HCT116 (cell line): Measurements from ENCODE around the gene ZNF585A. TPM values are rescaled to one million over a fixed set of nuclear protein-coding genes. Genes with fewer than 3 reads are reported as not detected.
"Not testable (repeated sequence)": the region's sequence is repeated elsewhere in the genome, so short reads cannot be mapped to it uniquely, and the experiment has no call there.

ENCODE experiments used
- ATAC-seq: fragments of 200-7000 bp; cut with Tn5 transposase; 2 replicates; pipeline ENCODE4 v1.9.1; 2020; ENCODE audit warnings: mild to moderate bottlenecking, moderate library complexity
- BruUV-seq: library from RNA; stranded (reverse); fragments of 400-500 nt; replicated peaks from 2 replicates; lab custom pipeline; 2021; lab: Mats Ljungman, UMichigan
- CTCF ChIA-PET: fragments of 300-600 bp; sonication (Branson Sonifier 250); formaldehyde crosslinking; loops from one replicate; lab custom pipeline; 2021; ENCODE audit warnings: antibody characterized with exemption; lab: Charles Lee
- POLR2A ChIA-PET: fragments of 300-600, 350-600 bp; sonication (Branson Sonifier 250); formaldehyde crosslinking; loops from one replicate; lab custom pipeline; 2021; ENCODE audit warnings: antibody characterized with exemption; lab: Charles Lee
- RAD21 ChIA-PET, 2 experiments: fragments of 300-600 bp; sonication (Branson Sonifier 250); formaldehyde crosslinking; loops; one replicate each; lab custom pipeline; 2023; ENCODE audit warnings: low total read pairs in 2 of 2; ENCODE audit not compliant: uncharacterized antibody in 2 of 2, unreplicated experiment in 2 of 2, low non-redundant PET in 1 of 2; lab: Charles Lee
- DNase-seq: peaks from one replicate; pipeline ENCODE4 v3.0.0-alpha.2; 2010; ENCODE audit warnings: low read depth, low spot score
- H2AFZ ChIP-seq: fragments of 200-600 bp; shearing (Covaris generic), sonication (generic); 2 replicates; pipeline ENCODE4 v1.6.1; 2017; ENCODE audit warnings: low read depth, mixed run types, mixed read lengths, antibody characterized with exemption, low read length; ENCODE audit not compliant: poor library complexity, severe bottlenecking
- H3K27ac ChIP-seq: 2 replicates; pipeline ENCODE4 v1.5.1; 2012; ENCODE audit warnings: low read depth, low read length
- H3K27me3 ChIP-seq: fragments of 200-600 bp; sonication (generic); 2 replicates; pipeline ENCODE4 v1.6.1; 2016; ENCODE audit warnings: mixed run types, low read length, mixed read lengths; ENCODE audit not compliant: insufficient read depth
- H3K36me3 ChIP-seq, 2 experiments: fragments of 200-500 bp in 1 of 2; fragments of 200-600 bp in 1 of 2; sonication (Bioruptor generic) in 1 of 2; sonication (generic) in 1 of 2; 2 replicates each; pipeline versions ENCODE4 v1.5.1 to v1.6.1; 2014 to 2016; ENCODE audit warnings: low read length in 2 of 2, inconsistent platforms in 1 of 2, mixed read lengths in 1 of 2, mixed run types in 1 of 2; ENCODE audit not compliant: insufficient read depth in 2 of 2, control insufficient read depth in 1 of 2
- H3K4me1 ChIP-seq, 2 experiments: fragments of 200-600 bp in 1 of 2; sonication (generic) in 1 of 2; 2 replicates each; pipeline versions ENCODE4 v1.5.1 to v1.6.1; 2012 to 2017; ENCODE audit warnings: low read length in 2 of 2, inconsistent platforms in 1 of 2, mild to moderate bottlenecking in 1 of 2, mixed read lengths in 1 of 2, mixed run types in 1 of 2, moderate library complexity in 1 of 2; ENCODE audit not compliant: insufficient read depth in 2 of 2, control insufficient read depth in 1 of 2
- H3K4me2 ChIP-seq: fragments of 200-600 bp; sonication (generic); 2 replicates; pipeline ENCODE4 v1.6.1; 2017; ENCODE audit warnings: mixed run types, low read length, mixed read lengths
- H3K4me3 ChIP-seq, 2 experiments: fragments of 200-600 bp in 1 of 2; sonication (generic) in 1 of 2; replicated peaks in 1 of 2; 2 replicates each; pipeline ENCODE4 v1.5.1; 2011 to 2016; ENCODE audit warnings: low read length in 2 of 2, control low read depth in 1 of 2, low read depth in 1 of 2, mild to moderate bottlenecking in 1 of 2, mixed read lengths in 1 of 2, mixed run types in 1 of 2
- H3K79me2 ChIP-seq: fragments of 200-600 bp; sonication (generic); 2 replicates; pipeline ENCODE4 v1.6.1; 2017; ENCODE audit warnings: mild to moderate bottlenecking, mixed run types, low read length, moderate library complexity, mixed read lengths; ENCODE audit not compliant: insufficient read depth
- H3K9ac ChIP-seq: fragments of 200-600 bp; sonication (generic); 2 replicates; pipeline ENCODE4 v1.6.1; 2016; ENCODE audit warnings: low read length, mixed read lengths
- H3K9me2 ChIP-seq: fragments of 200-600 bp; sonication (generic), shearing (Covaris generic); 2 replicates; pipeline ENCODE4 v1.6.1; 2017; ENCODE audit warnings: mixed run types, mild to moderate bottlenecking, moderate library complexity; ENCODE audit not compliant: insufficient read depth
- H3K9me3 ChIP-seq, 2 experiments: fragments of 200-500 bp in 1 of 2; fragments of 200-600 bp in 1 of 2; sonication (Bioruptor generic) in 1 of 2; sonication (generic) in 1 of 2; 2 replicates each; pipeline ENCODE4 v1.6.1; 2014 to 2017; ENCODE audit warnings: low read length in 2 of 2, mixed read lengths in 2 of 2, inconsistent platforms in 1 of 2, low read depth in 1 of 2, mild to moderate bottlenecking in 1 of 2, mixed run types in 1 of 2, moderate library complexity in 1 of 2; ENCODE audit not compliant: control insufficient read depth in 1 of 2, insufficient read depth in 1 of 2
- H4K20me1 ChIP-seq: fragments of 200-600 bp; sonication (generic), shearing (Covaris generic); 2 replicates; pipeline ENCODE4 v1.6.1; 2017; ENCODE audit warnings: mixed run types, mild to moderate bottlenecking, moderate library complexity; ENCODE audit not compliant: insufficient read depth
- EGR1 ChIP-seq: IDR thresholded peaks from 2 replicates; pipeline ENCODE4 v1.6.1; 2012; ENCODE audit warnings: low read depth
- FOSL1 ChIP-seq: IDR thresholded peaks from 2 replicates; pipeline ENCODE4 v1.6.1; 2012; ENCODE audit warnings: low read depth
- MAX ChIP-seq: IDR thresholded peaks from 2 replicates; pipeline ENCODE4 v1.6.1; 2012
- REST ChIP-seq: IDR thresholded peaks from 2 replicates; pipeline ENCODE4 v1.6.1; 2012; ENCODE audit warnings: low read depth
- ZBTB33 ChIP-seq: IDR thresholded peaks from 2 replicates; pipeline ENCODE4 v1.6.1; 2011; ENCODE audit warnings: mild to moderate bottlenecking, low read length, moderate library complexity; ENCODE audit not compliant: insufficient replicate concordance; ENCODE audit errors: extremely low read depth
- intact Hi-C: fragments of 100-400 bp; cut with micrococcal nuclease; formaldehyde crosslinking; loops from 2 replicates; pipeline ENCODE4 v1.10.0; 2022
- total RNA-seq: library from RNA; stranded (reverse); gene quantifications from one replicate; pipeline ENCODE4 v1.2.1, GENCODE V29; 2021; ENCODE audit not compliant: unreplicated experiment

Gene ZNF585A
- total RNA-seq, 1 experiment from 2014 or later = 3.9 TPM

- TF ChIP-seq REST (no peak), ZBTB33 (no peak), MAX (no peak), FOSL1 (no peak), EGR1 (no peak)
Measured at GRCh38 chr19:37197768-37198167, 25.3 kb upstream of the ZNF585A start (continued).

- H3K36me3 ChIP-seq, H3K9ac ChIP-seq, ATAC-seq, RAD21 ChIA-PET, BruUV-seq, DNase-seq, H3K9me2 ChIP-seq, H3K9me3 ChIP-seq, H2AFZ ChIP-seq, H3K27me3 ChIP-seq, H3K4me2 ChIP-seq, H4K20me1 ChIP-seq, H3K79me2 ChIP-seq, H3K4me1 ChIP-seq, POLR2A ChIA-PET, intact Hi-C loops, CTCF ChIA-PET, H3K4me3 ChIP-seq, H3K27ac ChIP-seq: not testable (repeated sequence)
Measured at GRCh38 chr19:37197115-37197514, 24.6 kb upstream of the ZNF585A start.

GRCh38 chr19:37195248-37195647 lies 22.8 kb upstream of the ZNF585A start:
- H3K4me3 ChIP-seq, H3K4me2 ChIP-seq, RAD21 ChIA-PET, H3K4me1 ChIP-seq, DNase-seq, H2AFZ ChIP-seq, H3K36me3 ChIP-seq, intact Hi-C loops, H3K27me3 ChIP-seq, H4K20me1 ChIP-seq, H3K9me3 ChIP-seq, H3K27ac ChIP-seq, H3K79me2 ChIP-seq, H3K9ac ChIP-seq, BruUV-seq, POLR2A ChIA-PET, H3K9me2 ChIP-seq, CTCF ChIA-PET, ATAC-seq: not testable (repeated sequence)

GRCh38 chr19:37186071-37186470 lies 13.6 kb upstream of the ZNF585A start:
- H3K9me2 ChIP-seq, H3K4me3 ChIP-seq, H3K36me3 ChIP-seq, POLR2A ChIA-PET, ATAC-seq, H3K27me3 ChIP-seq, H4K20me1 ChIP-seq, CTCF ChIA-PET, DNase-seq, RAD21 ChIA-PET, H3K9ac ChIP-seq, H3K4me1 ChIP-seq, intact Hi-C loops, H3K79me2 ChIP-seq, BruUV-seq, H3K4me2 ChIP-seq, H3K27ac ChIP-seq, H2AFZ ChIP-seq, H3K9me3 ChIP-seq: not testable (repeated sequence)
